22Rv1 (cell line): ENCODE data around the gene SH3RF1.

Experiments
- ZFX ChIP-seq: fragments of 450-650 bp; IDR thresholded peaks from 2 replicates; pipeline ENCODE4 v1.6.1; 2017; ENCODE audit warnings: antibody characterized with exemption, borderline replicate concordance
- TF ChIP-seq, protein P1 (sequence below): fragments of 450-650 bp; IDR thresholded peaks from 2 replicates; pipeline ENCODE4 v1.5.1; 2017; ENCODE audit warnings: mild to moderate bottlenecking

DNA sequence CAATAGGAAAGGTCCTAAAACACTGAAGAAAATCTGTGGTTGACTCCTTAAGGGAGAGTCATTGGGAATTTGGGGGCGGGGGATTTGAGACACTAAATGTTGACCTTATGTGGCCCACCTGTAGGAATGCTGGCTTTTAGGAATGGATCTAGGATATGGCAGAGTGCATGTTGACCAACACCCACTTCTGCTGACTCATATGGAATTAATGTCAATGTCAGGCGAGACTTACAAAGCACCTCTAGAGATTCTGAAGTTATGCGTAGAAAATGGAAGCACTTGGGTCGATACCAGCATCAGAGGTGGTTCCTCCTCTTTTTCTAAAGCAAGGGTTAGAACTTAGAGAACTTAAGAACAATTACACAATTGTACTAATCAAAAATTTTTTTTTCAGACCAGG lies 160.1 kb downstream of the SH3RF1 start:
- TF ChIP-seq, protein P1, sequence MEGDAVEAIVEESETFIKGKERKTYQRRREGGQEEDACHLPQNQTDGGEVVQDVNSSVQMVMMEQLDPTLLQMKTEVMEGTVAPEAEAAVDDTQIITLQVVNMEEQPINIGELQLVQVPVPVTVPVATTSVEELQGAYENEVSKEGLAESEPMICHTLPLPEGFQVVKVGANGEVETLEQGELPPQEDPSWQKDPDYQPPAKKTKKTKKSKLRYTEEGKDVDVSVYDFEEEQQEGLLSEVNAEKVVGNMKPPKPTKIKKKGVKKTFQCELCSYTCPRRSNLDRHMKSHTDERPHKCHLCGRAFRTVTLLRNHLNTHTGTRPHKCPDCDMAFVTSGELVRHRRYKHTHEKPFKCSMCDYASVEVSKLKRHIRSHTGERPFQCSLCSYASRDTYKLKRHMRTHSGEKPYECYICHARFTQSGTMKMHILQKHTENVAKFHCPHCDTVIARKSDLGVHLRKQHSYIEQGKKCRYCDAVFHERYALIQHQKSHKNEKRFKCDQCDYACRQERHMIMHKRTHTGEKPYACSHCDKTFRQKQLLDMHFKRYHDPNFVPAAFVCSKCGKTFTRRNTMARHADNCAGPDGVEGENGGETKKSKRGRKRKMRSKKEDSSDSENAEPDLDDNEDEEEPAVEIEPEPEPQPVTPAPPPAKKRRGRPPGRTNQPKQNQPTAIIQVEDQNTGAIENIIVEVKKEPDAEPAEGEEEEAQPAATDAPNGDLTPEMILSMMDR: no peak
- TF ChIP-seq ZFX: no peak
